Measurements from ENCODE around the gene PCDH9.

DNA sequence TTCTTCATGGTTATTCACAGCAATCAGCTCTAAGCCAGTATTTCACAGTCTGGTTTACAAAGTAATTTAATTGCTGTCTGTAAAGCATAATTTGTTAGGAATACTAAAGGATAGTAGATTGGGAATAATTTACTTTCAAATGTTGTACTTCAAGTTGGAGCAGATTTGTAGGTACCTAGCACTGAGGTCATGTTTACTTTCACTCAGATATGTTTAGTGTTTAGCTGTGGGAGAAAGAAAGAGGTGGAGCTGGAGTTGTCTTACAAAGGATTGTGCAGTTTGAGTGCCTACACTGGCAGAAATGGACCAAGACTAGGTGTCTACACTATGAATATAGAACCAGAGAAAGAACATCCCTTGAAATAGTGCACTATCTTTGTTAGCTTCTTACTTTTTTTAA lies 464.6 kb downstream of the PCDH9 start:
- TF ChIP-seq, protein P1, sequence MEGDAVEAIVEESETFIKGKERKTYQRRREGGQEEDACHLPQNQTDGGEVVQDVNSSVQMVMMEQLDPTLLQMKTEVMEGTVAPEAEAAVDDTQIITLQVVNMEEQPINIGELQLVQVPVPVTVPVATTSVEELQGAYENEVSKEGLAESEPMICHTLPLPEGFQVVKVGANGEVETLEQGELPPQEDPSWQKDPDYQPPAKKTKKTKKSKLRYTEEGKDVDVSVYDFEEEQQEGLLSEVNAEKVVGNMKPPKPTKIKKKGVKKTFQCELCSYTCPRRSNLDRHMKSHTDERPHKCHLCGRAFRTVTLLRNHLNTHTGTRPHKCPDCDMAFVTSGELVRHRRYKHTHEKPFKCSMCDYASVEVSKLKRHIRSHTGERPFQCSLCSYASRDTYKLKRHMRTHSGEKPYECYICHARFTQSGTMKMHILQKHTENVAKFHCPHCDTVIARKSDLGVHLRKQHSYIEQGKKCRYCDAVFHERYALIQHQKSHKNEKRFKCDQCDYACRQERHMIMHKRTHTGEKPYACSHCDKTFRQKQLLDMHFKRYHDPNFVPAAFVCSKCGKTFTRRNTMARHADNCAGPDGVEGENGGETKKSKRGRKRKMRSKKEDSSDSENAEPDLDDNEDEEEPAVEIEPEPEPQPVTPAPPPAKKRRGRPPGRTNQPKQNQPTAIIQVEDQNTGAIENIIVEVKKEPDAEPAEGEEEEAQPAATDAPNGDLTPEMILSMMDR (IDR thresholded peaks at IDR 0.05) = no peak
- TF ChIP-seq POLR2A (IDR thresholded peaks at IDR 0.05) = no peak
